IMR-90 (cell line): ENCODE results near the gene CRCP. TPM values are rescaled to one million over a fixed set of nuclear protein-coding genes. Genes with fewer than 3 reads are reported as not detected.

Experiments
- ATAC-seq: fragments of 200-7000 bp; cut with Tn5 transposase; 2 replicates; pipeline ENCODE4 v1.9.1; 2020; ENCODE audit warnings: low read depth, mild to moderate bottlenecking, moderate library complexity
- BruUV-seq: library from RNA; stranded (reverse); fragments of 400-500 nt; replicated peaks from 2 replicates; lab custom pipeline; 2021; lab: Mats Ljungman, UMichigan
- CTCF ChIA-PET: fragments of 300-600 bp; formaldehyde crosslinking; extraction: SDS; loops from one replicate; lab custom pipeline; 2021; ENCODE audit warnings: antibody characterized with exemption; lab: Yijun Ruan, JAX
- POLR2A ChIA-PET: fragments of 300-600 bp; sonication (Branson Sonifier 250); formaldehyde crosslinking; loops from one replicate; lab custom pipeline; 2022; ENCODE audit warnings: antibody characterized with exemption; ENCODE audit not compliant: unreplicated experiment; lab: Charles Lee
- DNase-seq: peaks from one replicate; pipeline ENCODE4 v3.0.0; 2013
- H2AFZ ChIP-seq: replicated peaks from 2 replicates; pipeline ENCODE3; 2013; ENCODE audit warnings: low read length, mild to moderate bottlenecking; ENCODE audit not compliant: poor library complexity
- H2AK5ac ChIP-seq: 2 replicates; pipeline ENCODE4 v1.6.1; 2013; ENCODE audit warnings: low read depth, low read length, inconsistent platforms
- H2AK9ac ChIP-seq: replicated peaks from 2 replicates; pipeline ENCODE3; 2013; ENCODE audit warnings: mild to moderate bottlenecking, low read depth, low read length, moderate library complexity; ENCODE audit not compliant: poor library complexity
- H2BK120ac ChIP-seq: 2 replicates; pipeline ENCODE4 v1.6.1; 2013; ENCODE audit warnings: low read depth, low read length, inconsistent platforms
- H2BK15ac ChIP-seq: 3 replicates; pipeline ENCODE4 v1.6.1; 2013; ENCODE audit warnings: low read depth, low read length, inconsistent platforms
- H2BK20ac ChIP-seq: 2 replicates; pipeline ENCODE4 v1.6.1; 2013; ENCODE audit warnings: low read depth, mild to moderate bottlenecking, inconsistent platforms, low read length, moderate library complexity
- H2BK5ac ChIP-seq: 2 replicates; pipeline ENCODE4 v1.6.1; 2013; ENCODE audit warnings: mild to moderate bottlenecking, low read depth, low read length, inconsistent platforms; ENCODE audit not compliant: poor library complexity, severe bottlenecking
- H3K14ac ChIP-seq: replicated peaks from 2 replicates; pipeline ENCODE4 v1.6.1; 2013; ENCODE audit warnings: low read depth, low read length, inconsistent platforms
- H3K18ac ChIP-seq: 2 replicates; pipeline ENCODE4 v1.6.1; 2013; ENCODE audit warnings: low read depth, low read length, control low read depth
- H3K23ac ChIP-seq: 2 replicates; pipeline ENCODE4 v1.6.1; 2013; ENCODE audit warnings: low read depth, low read length, inconsistent platforms
- H3K27ac ChIP-seq: 2 replicates; pipeline ENCODE4 v1.5.1; 2013; ENCODE audit warnings: mild to moderate bottlenecking, control low read depth, low read length; ENCODE audit not compliant: insufficient read depth
- H3K27me3 ChIP-seq: 2 replicates; pipeline ENCODE4 v1.6.1; 2013; ENCODE audit warnings: low read length; ENCODE audit not compliant: control insufficient read depth, insufficient read depth
- H3K36me3 ChIP-seq: 2 replicates; pipeline ENCODE4 v1.6.1; 2013; ENCODE audit warnings: low read length, mixed read lengths; ENCODE audit not compliant: control insufficient read depth, insufficient read depth
- H3K4ac ChIP-seq: 2 replicates; pipeline ENCODE4 v1.6.1; 2013; ENCODE audit warnings: low read depth, low read length, inconsistent platforms
- H3K4me1 ChIP-seq: 2 replicates; pipeline ENCODE4 v1.6.1; 2013; ENCODE audit warnings: low read length, mixed read lengths; ENCODE audit not compliant: control insufficient read depth, insufficient read depth
- H3K4me2 ChIP-seq: 2 replicates; pipeline ENCODE4 v1.6.1; 2013; ENCODE audit warnings: low read depth, mild to moderate bottlenecking, control low read depth, low read length, moderate library complexity
- H3K4me3 ChIP-seq: 2 replicates; pipeline ENCODE4 v1.5.1; 2013; ENCODE audit warnings: low read depth, mild to moderate bottlenecking, control low read depth, low read length, moderate library complexity; ENCODE audit not compliant: insufficient read depth
- H3K56ac ChIP-seq: 2 replicates; pipeline ENCODE4 v1.6.1; 2013; ENCODE audit warnings: low read length, inconsistent platforms; ENCODE audit not compliant: insufficient read depth; ENCODE audit errors: extremely low read depth
- H3K79me1 ChIP-seq, 2 experiments: 2 replicates each; pipeline ENCODE4 v1.6.1; 2013; ENCODE audit warnings: low read length in 2 of 2, inconsistent platforms in 1 of 2, low read depth in 1 of 2
- H3K9ac ChIP-seq: 2 replicates; pipeline ENCODE4 v1.6.1; 2013; ENCODE audit warnings: low read depth, low read length, control low read depth
- H3K9me1 ChIP-seq: 2 replicates; pipeline ENCODE4 v1.6.1; 2013; ENCODE audit warnings: low read length, inconsistent platforms; ENCODE audit not compliant: insufficient read depth
- H3K9me3 ChIP-seq: 2 replicates; pipeline ENCODE4 v1.6.1; 2013; ENCODE audit warnings: low read length; ENCODE audit not compliant: control insufficient read depth, insufficient read depth
- H4K20me1 ChIP-seq: 2 replicates; pipeline ENCODE4 v1.6.1; 2013; ENCODE audit warnings: low read length, inconsistent platforms; ENCODE audit not compliant: insufficient read depth
- H4K5ac ChIP-seq: 2 replicates; pipeline ENCODE4 v1.6.1; 2013; ENCODE audit warnings: mild to moderate bottlenecking, low read depth, low read length, control low read depth
- H4K8ac ChIP-seq, 2 experiments: 2 replicates each; pipeline ENCODE4 v1.6.1; 2013; ENCODE audit warnings: low read depth in 2 of 2, low read length in 2 of 2, control low read depth in 1 of 2, inconsistent platforms in 1 of 2
- H4K91ac ChIP-seq: 2 replicates; pipeline ENCODE4 v1.6.1; 2013; ENCODE audit warnings: low read depth, low read length, inconsistent platforms; ENCODE audit not compliant: insufficient read depth
- BHLHE40 ChIP-seq: fragments of 150-350 bp; IDR thresholded peaks from 2 replicates; pipeline ENCODE4 v1.6.1; 2016; ENCODE audit warnings: mild to moderate bottlenecking, low read depth, low read length
- CEBPB ChIP-seq: IDR thresholded peaks from 2 replicates; pipeline ENCODE4 v1.6.1; 2012; ENCODE audit warnings: low read depth, low read length, improper control_type of control experiment
- CHD1 ChIP-seq: IDR thresholded peaks from 2 replicates; pipeline ENCODE4 v1.6.1; 2012; ENCODE audit warnings: low read depth, low read length, improper control_type of control experiment
- CTCF ChIP-seq: conservative IDR thresholded peaks from 2 replicates; pipeline ENCODE4 v1.5.1; 2012; ENCODE audit warnings: mild to moderate bottlenecking, low read depth, low read length, improper control_type of control experiment
- ELK1 ChIP-seq: fragments of 150-350 bp; IDR thresholded peaks from 2 replicates; pipeline ENCODE4 v1.6.1; 2016; ENCODE audit warnings: low read depth, mild to moderate bottlenecking, low read length, moderate library complexity, borderline replicate concordance
- FOS ChIP-seq: fragments of 150-350 bp; IDR thresholded peaks from 2 replicates; pipeline ENCODE4 v1.6.1; 2016; ENCODE audit warnings: low read depth, low read length
- MAFK ChIP-seq: IDR thresholded peaks from 2 replicates; pipeline ENCODE4 v1.6.1; 2012; ENCODE audit warnings: low read depth, low read length, improper control_type of control experiment
- MAZ ChIP-seq: IDR thresholded peaks from 2 replicates; pipeline ENCODE4 v1.6.1; 2012; ENCODE audit warnings: low read depth, mild to moderate bottlenecking, low read length, improper control_type of control experiment, moderate library complexity, borderline replicate concordance
- MXI1 ChIP-seq: IDR thresholded peaks from 2 replicates; pipeline ENCODE4 v1.6.1; 2012; ENCODE audit warnings: low read depth, mild to moderate bottlenecking, low read length, moderate library complexity, borderline replicate concordance
- NFE2L2 ChIP-seq: fragments of 150-350 bp; IDR thresholded peaks from 2 replicates; pipeline ENCODE4 v1.6.1; 2016; ENCODE audit warnings: low read depth, mild to moderate bottlenecking, low read length
- POLR2A ChIP-seq: IDR thresholded peaks from 2 replicates; pipeline ENCODE4 v1.6.1; 2012; ENCODE audit warnings: mild to moderate bottlenecking, low read depth, low read length
- RAD21 ChIP-seq: IDR thresholded peaks from 2 replicates; pipeline ENCODE4 v1.6.1; 2012; ENCODE audit warnings: low read length, improper control_type of control experiment
- RCOR1 ChIP-seq: IDR thresholded peaks from 2 replicates; pipeline ENCODE4 v1.6.1; 2012; ENCODE audit warnings: mild to moderate bottlenecking, low read length, improper control_type of control experiment; ENCODE audit not compliant: insufficient replicate concordance
- RFX5 ChIP-seq: IDR thresholded peaks from 2 replicates; pipeline ENCODE4 v1.8.0; 2012; ENCODE audit warnings: low read depth, mild to moderate bottlenecking, low read length, moderate library complexity
- SMC3 ChIP-seq: fragments of 150-350 bp; IDR thresholded peaks from 2 replicates; pipeline ENCODE4 v1.6.1; 2016; ENCODE audit warnings: low read depth, mild to moderate bottlenecking, antibody characterized with exemption, low read length, moderate library complexity
- USF2 ChIP-seq: fragments of 150-350 bp; IDR thresholded peaks from 2 replicates; pipeline ENCODE4 v1.6.1; 2017; ENCODE audit warnings: mild to moderate bottlenecking, antibody characterized with exemption, low read length, low read depth
- WGBS, 2 experiments: methylation state at CpG; one replicate each; pipeline versions ENCODE4 v1.1.5 to v1.1.7; 2013; ENCODE audit warnings: missing lambda C conversion rate in 2 of 2; ENCODE audit not compliant: insufficient read length in 1 of 2; ENCODE audit errors: extremely low coverage in 2 of 2; 5-methylcytosine and 5-hydroxymethylcytosine counted together
- dilution Hi-C: fragments of 300-500 bp; cut with HindIII; formaldehyde crosslinking; loops from one replicate; pipeline ENCODE4 v1.14.3; 2018; ENCODE audit warnings: low sequenced_read_pairs; ENCODE audit not compliant: unreplicated experiment
- in situ Hi-C: fragments of 300-500 bp; cut with MboI; formaldehyde crosslinking; loops from 3 replicates; pipeline ENCODE4 v1.14.3; 2019; ENCODE audit warnings: low sequenced_read_pairs, inconsistent platforms, mixed read lengths
- intact Hi-C: fragments of 100-400 bp; cut with micrococcal nuclease; formaldehyde crosslinking; loops from 2 replicates; pipeline ENCODE4 v1.10.0; 2022
- polyA plus RNA-seq, 3 experiments: library from polyadenylated mRNA; depleted of rRNA; stranded (reverse); fragments of >200 nt; gene quantifications; 2 replicates each; pipeline ENCODE4 v1.2.3, GENCODE V29; 2012; ENCODE audit warnings: low replicate concordance in 1 of 3
- total RNA-seq: library from RNA; depleted of rRNA; stranded (reverse); fragments of >200 nt; gene quantifications from 2 replicates; pipeline ENCODE4 v1.2.3, GENCODE V29; 2012

Gene CRCP
- total and polyA plus RNA-seq, 2 of the 4 experiments (the other 2 are of a cell fraction) = 22.9 to 37.5 TPM

- DNase-seq = no peak
- H3K79me1 ChIP-seq = peaks cover 20 to 40% of the 10 kb centered on the region in 2 experiments
These were observed 36.6 kb upstream of the CRCP start for GRCh38 chr7:66078067-66078466.

More at GRCh38 chr7:66078067-66078466, 36.6 kb upstream of the CRCP start:
- Histone ChIP-seq H2BK120ac (no peak overlapping the region), H3K27ac (no peak overlapping the region), H3K14ac (no peak overlapping the region), H3K9ac (no peak overlapping the region), H4K20me1 (no peaks in the 10 kb centered on the region), H2BK20ac (no peak overlapping the region), H3K56ac (no peak overlapping the region), H3K4me2 (no peak overlapping the region; the same call in 1 of the 2 replicates), H3K18ac (no peak overlapping the region), H2BK5ac (no peak overlapping the region), H2AK5ac (no peak overlapping the region), H3K36me3 (peaks cover 17% of the 10 kb centered on the region), H4K8ac (no peak overlapping the region), H2AK9ac (peak overlapping the region; percentile 50), H3K9me1 (peaks cover 8% of the 10 kb centered on the region), H3K27me3 (no peaks in the 10 kb centered on the region), H3K4me1 (peaks cover 7% of the 10 kb centered on the region), H3K4ac (no peak overlapping the region), H3K23ac (no peak overlapping the region), H2AFZ (no peak overlapping the region), H4K91ac (no peak overlapping the region), H3K9me3 (no peaks in the 10 kb centered on the region), H3K4me3 (no peak overlapping the region), H2BK15ac (no peak overlapping the region), H4K5ac (no peak overlapping the region)
- TF ChIP-seq CTCF (no peak), RCOR1 (no peak), RFX5 (no peak), MAZ (no peak), CHD1 (no peak), MXI1 (no peak), ELK1 (no peak), NFE2L2 (no peak), MAFK (no peak), FOS (no peak), USF2 (no peak), CEBPB (no peak), BHLHE40 (no peak), RAD21 (no peak), SMC3 (no peak), POLR2A (no peak)
- BruUV-seq = no TSS peak
- 93% methylated on average over 4 of the region's 5 CpGs; no CpG with 5 or more reads in 1 of the 2 experiments for WGBS, 2 experiments
- no peak for ATAC-seq
- in situ Hi-C loops = no loop called here
- ChIA-PET POLR2A (no interaction called here), CTCF (no interaction called here)
- dilution Hi-C loops = no loop called here
- intact Hi-C loops = no loop called here
